ENCODE results near the gene ZYX. TPM values are rescaled to one million over a fixed set of nuclear protein-coding genes. Genes with fewer than 3 reads are reported as not detected.

ZYX gene
- total RNA-seq, 1 donor from 2014 or later, result 107 TPM

GRCh38 chr7:143434660-143435059 lies 53.5 kb downstream of the ZYX start:
- H3K4me3 Mint-ChIP-seq, result no peak overlapping the region
- H3K27me3 Mint-ChIP-seq, result peaks cover 9% of the 10 kb centered on the region
- no peaks in the 10 kb centered on the region for H3K36me3 Mint-ChIP-seq
- no peak for TF ChIP-seq CTCF (conservative IDR thresholded peaks at IDR 0.05)
- no peak overlapping the region for H3K27ac Mint-ChIP-seq
- no peaks in the 10 kb centered on the region for H3K4me1 Mint-ChIP-seq (ENCODE audit: unreplicated experiment)
- no peaks in the 10 kb centered on the region for H3K9me3 Mint-ChIP-seq
- no peak for DNase-seq (ENCODE audit: extremely low spot score, unreplicated experiment)

GRCh38 chr7:143435266-143435665 lies 54.1 kb downstream of the ZYX start:
- Mint-ChIP-seq H3K27me3 (peaks cover 9% of the 10 kb centered on the region), H3K9me3 (no peaks in the 10 kb centered on the region), H3K27ac (no peak overlapping the region), H3K36me3 (no peaks in the 10 kb centered on the region), H3K4me3 (no peak overlapping the region), H3K4me1 (ENCODE audit: unreplicated experiment) (no peaks in the 10 kb centered on the region)
- DNase-seq (ENCODE audit: extremely low spot score, unreplicated experiment), result no peak
- no peak for TF ChIP-seq CTCF (conservative IDR thresholded peaks at IDR 0.05)

- H3K9me3 Mint-ChIP-seq, result no peaks in the 10 kb centered on the region
- no peak for TF ChIP-seq CTCF (conservative IDR thresholded peaks at IDR 0.05)
- no peaks in the 10 kb centered on the region for H3K36me3 Mint-ChIP-seq
- H3K4me3 Mint-ChIP-seq, result no peak overlapping the region
- H3K27ac Mint-ChIP-seq, result no peak overlapping the region
- no peak for DNase-seq (ENCODE audit: extremely low spot score, unreplicated experiment)
- peaks cover 13% of the 10 kb centered on the region for H3K27me3 Mint-ChIP-seq
- no peaks in the 10 kb centered on the region for H3K4me1 Mint-ChIP-seq (ENCODE audit: unreplicated experiment)
Observed at GRCh38 chr7:143436325-143436946, 55.3 kb downstream of the ZYX start.

GRCh38 chr7:143437578-143437977 lies 56.4 kb downstream of the ZYX start:
- no peak overlapping the region for H3K4me3 Mint-ChIP-seq
- no peak overlapping the region for H3K27ac Mint-ChIP-seq
- no peaks in the 10 kb centered on the region for H3K4me1 Mint-ChIP-seq (ENCODE audit: unreplicated experiment)
- H3K36me3 Mint-ChIP-seq, result no peaks in the 10 kb centered on the region
- H3K27me3 Mint-ChIP-seq, result peaks cover 20% of the 10 kb centered on the region
- no peaks in the 10 kb centered on the region for H3K9me3 Mint-ChIP-seq
- no peak for TF ChIP-seq CTCF (conservative IDR thresholded peaks at IDR 0.05)
- DNase-seq (ENCODE audit: extremely low spot score, unreplicated experiment), result no peak

- no peak overlapping the region for H3K4me3 Mint-ChIP-seq
- H3K27me3 Mint-ChIP-seq, result peaks cover 20% of the 10 kb centered on the region
- DNase-seq (ENCODE audit: extremely low spot score, unreplicated experiment), result no peak
- H3K36me3 Mint-ChIP-seq, result no peaks in the 10 kb centered on the region
- no peaks in the 10 kb centered on the region for H3K9me3 Mint-ChIP-seq
- TF ChIP-seq CTCF (conservative IDR thresholded peaks at IDR 0.05), result no peak
- no peaks in the 10 kb centered on the region for H3K4me1 Mint-ChIP-seq (ENCODE audit: unreplicated experiment)
- H3K27ac Mint-ChIP-seq, result no peak overlapping the region
Observed at GRCh38 chr7:143439866-143440265, 58.7 kb downstream of the ZYX start.

Small RNA genes lying within 50 kb of the gene (microRNA-seq; reads per million reads assigned to microRNA genes)
- not detected for gene MIR6892

Other genes starting within 250 kb of the ZYX start
- not detected in 2 replicates for gene PIP, start 249.3 kb upstream of the ZYX start, total RNA-seq (ENCODE audit: low replicate concordance)
- not detected in 2 replicates for gene TAS2R39, start 197.9 kb upstream of the ZYX start, total RNA-seq (ENCODE audit: low replicate concordance)
- gene TAS2R40, start 159.3 kb upstream of the ZYX start, total RNA-seq (ENCODE audit: low replicate concordance), result not detected in 2 replicates
- gene GSTK1, start 117.9 kb upstream of the ZYX start, total RNA-seq (ENCODE audit: low replicate concordance), result 110 and 155 TPM in 2 replicates
- gene TMEM139, start 96.4 kb upstream of the ZYX start, total RNA-seq (ENCODE audit: low replicate concordance), result 2.6 and 4.8 TPM in 2 replicates
- 53.9 and 55.2 TPM in 2 replicates for gene CASP2, start 93.0 kb upstream of the ZYX start, total RNA-seq (ENCODE audit: low replicate concordance)
- 0.12 and 0.22 TPM in 2 replicates for gene CLCN1, start 65.2 kb upstream of the ZYX start, total RNA-seq (ENCODE audit: low replicate concordance)
- 2.1 and 6.5 TPM in 2 replicates for gene FAM131B, start 18.6 kb upstream of the ZYX start, total RNA-seq (ENCODE audit: low replicate concordance)
- gene EPHA1, start 27.5 kb downstream of the ZYX start, total RNA-seq (ENCODE audit: low replicate concordance), result 18.0 and 40.1 TPM in 2 replicates
- gene TAS2R60, start 62.1 kb downstream of the ZYX start, total RNA-seq (ENCODE audit: low replicate concordance), result not detected in 2 replicates
- not detected in 2 replicates for gene TAS2R41, start 96.5 kb downstream of the ZYX start, total RNA-seq (ENCODE audit: low replicate concordance)
- gene CTAGE15, start 190.5 kb downstream of the ZYX start, total RNA-seq (ENCODE audit: low replicate concordance), result 0.17 and 1.6 TPM in 2 replicates
- gene TCAF2, start 239.6 kb downstream of the ZYX start, total RNA-seq (ENCODE audit: low replicate concordance), result 3.5 and 9.3 TPM in 2 replicates